ENCODE results near the gene HTR4.

DNA sequence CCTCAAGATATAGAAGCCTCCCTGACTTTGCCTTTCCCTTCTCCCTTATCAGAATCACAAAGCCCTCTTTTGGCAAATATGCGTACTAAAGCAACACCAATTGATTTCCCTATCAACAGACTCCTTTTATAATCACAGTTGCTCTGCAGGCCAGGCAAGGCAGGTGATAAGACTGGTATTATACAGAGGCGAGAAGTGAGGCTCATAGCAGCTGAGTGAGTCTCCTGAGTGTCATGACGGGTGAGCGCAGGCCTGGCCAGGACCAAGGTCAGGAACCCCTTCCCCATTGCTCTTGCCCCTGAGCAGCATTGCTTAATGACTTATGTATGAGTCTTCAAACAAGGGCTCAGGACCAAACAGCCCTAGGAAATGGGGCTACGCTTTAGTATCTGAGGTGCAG lies 199.8 kb downstream of the HTR4 start:
- TF ChIP-seq, protein P1, sequence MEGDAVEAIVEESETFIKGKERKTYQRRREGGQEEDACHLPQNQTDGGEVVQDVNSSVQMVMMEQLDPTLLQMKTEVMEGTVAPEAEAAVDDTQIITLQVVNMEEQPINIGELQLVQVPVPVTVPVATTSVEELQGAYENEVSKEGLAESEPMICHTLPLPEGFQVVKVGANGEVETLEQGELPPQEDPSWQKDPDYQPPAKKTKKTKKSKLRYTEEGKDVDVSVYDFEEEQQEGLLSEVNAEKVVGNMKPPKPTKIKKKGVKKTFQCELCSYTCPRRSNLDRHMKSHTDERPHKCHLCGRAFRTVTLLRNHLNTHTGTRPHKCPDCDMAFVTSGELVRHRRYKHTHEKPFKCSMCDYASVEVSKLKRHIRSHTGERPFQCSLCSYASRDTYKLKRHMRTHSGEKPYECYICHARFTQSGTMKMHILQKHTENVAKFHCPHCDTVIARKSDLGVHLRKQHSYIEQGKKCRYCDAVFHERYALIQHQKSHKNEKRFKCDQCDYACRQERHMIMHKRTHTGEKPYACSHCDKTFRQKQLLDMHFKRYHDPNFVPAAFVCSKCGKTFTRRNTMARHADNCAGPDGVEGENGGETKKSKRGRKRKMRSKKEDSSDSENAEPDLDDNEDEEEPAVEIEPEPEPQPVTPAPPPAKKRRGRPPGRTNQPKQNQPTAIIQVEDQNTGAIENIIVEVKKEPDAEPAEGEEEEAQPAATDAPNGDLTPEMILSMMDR (IDR thresholded peaks at IDR 0.05 in 2 of 3, conservative IDR thresholded peaks at IDR 0.05 in 1 of 3; ENCODE audit: borderline replicate concordance in 1 of 3, insufficient read depth in 1 of 3, low read depth in 2 of 3, low read length in 2 of 3), result no peak
- TF ChIP-seq ZFX (IDR thresholded peaks at IDR 0.05) (no peak), YY1 (IDR thresholded peaks at IDR 0.05; ENCODE audit: extremely low read depth, insufficient replicate concordance, low read depth, low read length) (no peak), POLR2AphosphoS5 (IDR thresholded peaks at IDR 0.05; ENCODE audit: low read depth, low read length) (no peak), POLR2A (IDR thresholded peaks at IDR 0.05; ENCODE audit: borderline replicate concordance, extremely low read depth, insufficient read depth, insufficient read length) (no peak), SP1 (IDR thresholded peaks at IDR 0.05; ENCODE audit: low read depth) (no peak), CBX3 (IDR thresholded peaks at IDR 0.05; ENCODE audit: low read depth) (no peak), EZH2phosphoT487 (IDR thresholded peaks at IDR 0.05; ENCODE audit: borderline replicate concordance) (no peak), EGR1 (IDR thresholded peaks at IDR 0.05; ENCODE audit: low read depth) (no peak), EZH2 (IDR thresholded peaks at IDR 0.05) (no peak), RAD21 (IDR thresholded peaks at IDR 0.05; ENCODE audit: low read depth) (no peak), TCF7L2 (IDR thresholded peaks at IDR 0.05; ENCODE audit: borderline replicate concordance, extremely low read depth, insufficient read depth, insufficient read length) (no peak)
- TF ChIP-seq, protein P2, sequence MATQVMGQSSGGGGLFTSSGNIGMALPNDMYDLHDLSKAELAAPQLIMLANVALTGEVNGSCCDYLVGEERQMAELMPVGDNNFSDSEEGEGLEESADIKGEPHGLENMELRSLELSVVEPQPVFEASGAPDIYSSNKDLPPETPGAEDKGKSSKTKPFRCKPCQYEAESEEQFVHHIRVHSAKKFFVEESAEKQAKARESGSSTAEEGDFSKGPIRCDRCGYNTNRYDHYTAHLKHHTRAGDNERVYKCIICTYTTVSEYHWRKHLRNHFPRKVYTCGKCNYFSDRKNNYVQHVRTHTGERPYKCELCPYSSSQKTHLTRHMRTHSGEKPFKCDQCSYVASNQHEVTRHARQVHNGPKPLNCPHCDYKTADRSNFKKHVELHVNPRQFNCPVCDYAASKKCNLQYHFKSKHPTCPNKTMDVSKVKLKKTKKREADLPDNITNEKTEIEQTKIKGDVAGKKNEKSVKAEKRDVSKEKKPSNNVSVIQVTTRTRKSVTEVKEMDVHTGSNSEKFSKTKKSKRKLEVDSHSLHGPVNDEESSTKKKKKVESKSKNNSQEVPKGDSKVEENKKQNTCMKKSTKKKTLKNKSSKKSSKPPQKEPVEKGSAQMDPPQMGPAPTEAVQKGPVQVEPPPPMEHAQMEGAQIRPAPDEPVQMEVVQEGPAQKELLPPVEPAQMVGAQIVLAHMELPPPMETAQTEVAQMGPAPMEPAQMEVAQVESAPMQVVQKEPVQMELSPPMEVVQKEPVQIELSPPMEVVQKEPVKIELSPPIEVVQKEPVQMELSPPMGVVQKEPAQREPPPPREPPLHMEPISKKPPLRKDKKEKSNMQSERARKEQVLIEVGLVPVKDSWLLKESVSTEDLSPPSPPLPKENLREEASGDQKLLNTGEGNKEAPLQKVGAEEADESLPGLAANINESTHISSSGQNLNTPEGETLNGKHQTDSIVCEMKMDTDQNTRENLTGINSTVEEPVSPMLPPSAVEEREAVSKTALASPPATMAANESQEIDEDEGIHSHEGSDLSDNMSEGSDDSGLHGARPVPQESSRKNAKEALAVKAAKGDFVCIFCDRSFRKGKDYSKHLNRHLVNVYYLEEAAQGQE (IDR thresholded peaks at IDR 0.05; ENCODE audit: low read depth), result no peak
- TF ChIP-seq, protein P3, sequence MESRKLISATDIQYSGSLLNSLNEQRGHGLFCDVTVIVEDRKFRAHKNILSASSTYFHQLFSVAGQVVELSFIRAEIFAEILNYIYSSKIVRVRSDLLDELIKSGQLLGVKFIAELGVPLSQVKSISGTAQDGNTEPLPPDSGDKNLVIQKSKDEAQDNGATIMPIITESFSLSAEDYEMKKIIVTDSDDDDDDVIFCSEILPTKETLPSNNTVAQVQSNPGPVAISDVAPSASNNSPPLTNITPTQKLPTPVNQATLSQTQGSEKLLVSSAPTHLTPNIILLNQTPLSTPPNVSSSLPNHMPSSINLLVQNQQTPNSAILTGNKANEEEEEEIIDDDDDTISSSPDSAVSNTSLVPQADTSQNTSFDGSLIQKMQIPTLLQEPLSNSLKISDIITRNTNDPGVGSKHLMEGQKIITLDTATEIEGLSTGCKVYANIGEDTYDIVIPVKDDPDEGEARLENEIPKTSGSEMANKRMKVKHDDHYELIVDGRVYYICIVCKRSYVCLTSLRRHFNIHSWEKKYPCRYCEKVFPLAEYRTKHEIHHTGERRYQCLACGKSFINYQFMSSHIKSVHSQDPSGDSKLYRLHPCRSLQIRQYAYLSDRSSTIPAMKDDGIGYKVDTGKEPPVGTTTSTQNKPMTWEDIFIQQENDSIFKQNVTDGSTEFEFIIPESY (IDR thresholded peaks at IDR 0.05; ENCODE audit: extremely low read depth, insufficient replicate concordance, low read length), result no peak
